B cell (primary cell): ENCODE measurements around the gene C14orf180. TPM values are rescaled to one million over a fixed set of nuclear protein-coding genes. Genes with fewer than 3 reads are reported as not detected.

Experiments used
- ATAC-seq: fragments of 200-7000 bp; cut with Tn5 transposase; one replicate; pipeline ENCODE4 v1.10.0; 2021; ENCODE audit warnings: low read depth, mild to moderate bottlenecking, moderate number of reproducible peaks, moderate library complexity
- CTCF ChIA-PET: fragments of 350-600 bp; sonication (Branson Sonifier 250); formaldehyde crosslinking; loops from one replicate; lab custom pipeline; 2021; ENCODE audit warnings: antibody characterized with exemption, inconsistent platforms; lab: Charles Lee
- POLR2A ChIA-PET: fragments of 350-600 bp; sonication (Branson Sonifier 250); formaldehyde crosslinking; loops from one replicate; lab custom pipeline; 2021; ENCODE audit warnings: antibody characterized with exemption; lab: Charles Lee
- DNase-seq: peaks from one replicate; pipeline ENCODE4 v3.0.0; 2013
- H2AFZ ChIP-seq: 2 replicates; pipeline ENCODE4 v1.6.1; 2012; ENCODE audit warnings: mild to moderate bottlenecking, low read depth, low read length; ENCODE audit not compliant: insufficient read depth, poor library complexity, severe bottlenecking
- H3K27ac ChIP-seq, 2 donors: 1 replicate in 1 of 2; 2 replicates in 1 of 2; pipeline ENCODE4 v1.5.1; 2012 to 2013; ENCODE audit warnings: low read length in 2 of 2, mild to moderate bottlenecking in 2 of 2, moderate library complexity in 1 of 2
- H3K27me3 ChIP-seq, 4 experiments: fragments of 200-600 bp in 1 of 4; sonication (generic) in 1 of 4; replicated peaks in 1 of 4; 1 replicate in 2 of 4; 2 replicates in 2 of 4; pipeline versions ENCODE4 v1.6.1 to v1.7.0; 2013 to 2016; ENCODE audit warnings: low read length in 3 of 4, mild to moderate bottlenecking in 2 of 4, mixed read lengths in 1 of 4, moderate library complexity in 1 of 4; ENCODE audit not compliant: insufficient read depth in 4 of 4, control insufficient read depth in 3 of 4; ENCODE audit errors: control extremely low read depth in 1 of 4
- H3K36me3 ChIP-seq, 2 experiments: replicated peaks in 1 of 2; 1 replicate in 1 of 2; 2 replicates in 1 of 2; pipeline versions ENCODE4 v1.6.1 to v1.7.1; 2013; ENCODE audit warnings: low read length in 1 of 2; ENCODE audit not compliant: insufficient read depth in 2 of 2, control insufficient read depth in 1 of 2; ENCODE audit errors: control extremely low read depth in 1 of 2, extremely low read depth in 1 of 2
- H3K4me1 ChIP-seq, 2 donors: fragments of 200-600 bp in 1 of 2; sonication (generic) in 1 of 2; 1 replicate in 1 of 2; 2 replicates in 1 of 2; pipeline versions ENCODE4 v1.5.1 to v1.6.1; 2013 to 2017; ENCODE audit warnings: low read length in 2 of 2; ENCODE audit not compliant: control insufficient read depth in 2 of 2, insufficient read depth in 2 of 2
- H3K4me2 ChIP-seq: replicated peaks from 2 replicates; pipeline ENCODE3; 2012; ENCODE audit warnings: mild to moderate bottlenecking, low read depth, low read length; ENCODE audit not compliant: poor library complexity, severe bottlenecking
- H3K4me3 ChIP-seq, 5 experiments: fragments of 200-600 bp in 1 of 5; sonication (generic) in 1 of 5; 1 replicate in 3 of 5; 2 replicates in 2 of 5; pipeline versions ENCODE4 v1.5.1 to v1.7.0; 2011 to 2016; ENCODE audit warnings: low read length in 4 of 5, mild to moderate bottlenecking in 4 of 5, low read depth in 2 of 5, control low read depth in 1 of 5, moderate library complexity in 1 of 5; ENCODE audit not compliant: insufficient read depth in 1 of 5; ENCODE audit errors: control extremely low read depth in 1 of 5, extremely low read depth in 1 of 5
- H3K79me2 ChIP-seq: fragments of 200-600 bp; sonication (generic); one replicate; pipeline ENCODE4 v1.6.0; 2016; ENCODE audit warnings: low read length; ENCODE audit not compliant: control insufficient read depth, insufficient read depth
- H3K9ac ChIP-seq: fragments of 200-600 bp; sonication (generic); 2 replicates; pipeline ENCODE4 v1.6.1; 2017; ENCODE audit warnings: mild to moderate bottlenecking, low read length, moderate library complexity
- H3K9me3 ChIP-seq, 3 donors: one replicate each; pipeline versions ENCODE4 v1.6.1 to v1.7.1; 2013; ENCODE audit warnings: low read length in 2 of 3; ENCODE audit not compliant: control insufficient read depth in 2 of 3, insufficient read depth in 1 of 3; ENCODE audit errors: control extremely low read depth in 1 of 3
- H4K20me1 ChIP-seq: 2 replicates; pipeline ENCODE4 v1.6.0; 2012; ENCODE audit warnings: mild to moderate bottlenecking, low read length; ENCODE audit not compliant: insufficient read depth, control insufficient read depth, poor library complexity, severe bottlenecking
- H3K27ac Mint-ChIP-seq: one replicate; pipeline ENCODE4 v1.8.0; 2021; ENCODE audit warnings: mixed read lengths
- H3K27me3 Mint-ChIP-seq: one replicate; pipeline ENCODE4 v1.8.0; 2021; ENCODE audit warnings: mixed read lengths
- H3K4me1 Mint-ChIP-seq: one replicate; pipeline ENCODE4 v1.8.0; 2021; ENCODE audit warnings: mixed read lengths
- H3K4me3 Mint-ChIP-seq: one replicate; pipeline ENCODE4 v1.8.0; 2021; ENCODE audit warnings: mixed read lengths
- H3K9me3 Mint-ChIP-seq: one replicate; pipeline ENCODE4 v1.8.0; 2022; ENCODE audit warnings: mixed read lengths; ENCODE audit not compliant: insufficient read depth
- CTCF ChIP-seq: fragments of 200-600 bp; IDR thresholded peaks from one replicate; pipeline ENCODE4 v1.8.0; 2022; ENCODE audit warnings: antibody characterized with exemption, mild to moderate bottlenecking
- EZH2 ChIP-seq: IDR thresholded peaks from 2 replicates; pipeline ENCODE4 v1.6.1; 2012; ENCODE audit warnings: borderline replicate concordance, low read depth, mild to moderate bottlenecking, moderate library complexity, low read length; ENCODE audit not compliant: insufficient read depth, poor library complexity, severe bottlenecking
- WGBS: methylation state at CpG from one replicate; pipeline ENCODE4 v1.1.5; 2013; ENCODE audit warnings: missing lambda C conversion rate; ENCODE audit not compliant: insufficient coverage; 5-methylcytosine and 5-hydroxymethylcytosine counted together
- intact Hi-C: fragments of 100-400 bp; cut with micrococcal nuclease; formaldehyde crosslinking; loops from one replicate; pipeline ENCODE4 v1.10.0; 2022
- polyA plus RNA-seq: library from polyadenylated mRNA; depleted of rRNA; stranded (reverse); fragments of >200 nt; gene quantifications from 2 replicates; pipeline ENCODE4 v1.2.3, GENCODE V29; 2012
- total RNA-seq, 2 donors: library from RNA; stranded (reverse); fragments of 120-200 nt in 1 of 2; gene quantifications; 1 replicate in 1 of 2; 2 replicates in 1 of 2; pipeline versions ENCODE4 v1.2.3 to v1.2.4, GENCODE V29; 2013 to 2022

C14orf180 gene
- total and polyA plus RNA-seq, 2 donors (not counting 1 experiment from before 2014, with no cell fraction given), result not detected

DNA sequence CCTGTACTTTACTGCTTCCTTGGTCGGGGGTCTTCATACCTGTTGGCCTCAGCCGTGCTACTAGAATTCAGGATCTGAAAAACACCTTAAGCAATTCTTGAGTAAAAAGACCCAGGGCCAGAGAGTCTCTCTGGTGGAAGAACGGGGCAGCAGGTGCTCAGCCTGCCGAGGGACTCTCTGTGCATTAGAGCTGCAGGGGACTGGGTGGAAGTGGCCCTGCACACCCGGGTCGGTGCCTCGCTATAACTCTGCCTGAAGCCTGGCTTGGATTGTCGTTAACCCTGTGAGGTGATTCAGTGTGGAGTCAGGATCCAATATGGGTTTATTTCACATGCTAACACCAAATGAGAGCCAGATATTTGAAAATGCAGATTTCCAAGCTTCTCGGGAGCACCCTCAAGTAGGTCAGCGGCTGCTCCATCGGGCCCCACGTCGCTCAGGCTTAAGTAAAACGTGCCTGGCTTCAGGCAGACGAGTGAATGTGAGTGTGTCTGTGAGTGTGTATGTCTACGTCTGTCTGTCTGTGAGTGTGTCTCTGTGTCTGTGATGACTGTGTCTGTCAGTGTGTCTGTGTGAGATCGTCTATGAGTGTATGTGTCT, 35.1 kb upstream of the C14orf180 start:
- H3K36me3 ChIP-seq, result no peaks in the 10 kb centered on the region
- POLR2A ChIA-PET, result no interaction called here
- no peaks in the 10 kb centered on the region for H3K9me3 ChIP-seq
- H3K4me3 ChIP-seq, result no peak overlapping the region
- Mint-ChIP-seq H3K9me3 (no peaks in the 10 kb centered on the region), H3K4me3 (no peak overlapping the region), H3K27ac (no peak overlapping the region), H3K4me1 (no peaks in the 10 kb centered on the region), H3K27me3 (peaks cover 25% of the 10 kb centered on the region)
- TF ChIP-seq CTCF (no peak), EZH2 (no peak)
- no peak overlapping the region for H3K4me2 ChIP-seq
- no peak overlapping the region for H2AFZ ChIP-seq
- H4K20me1 ChIP-seq, result no peaks in the 10 kb centered on the region
- WGBS, result 75% methylated on average over 16 of the region's 17 CpGs
- no peaks in the 10 kb centered on the region for H3K4me1 ChIP-seq
- H3K9ac ChIP-seq, result no peak overlapping the region
- intact Hi-C loops, result no loop called here
- DNase-seq (no peak), ATAC-seq (no peak)
- CTCF ChIA-PET, result no interaction called here
- H3K79me2 ChIP-seq, result no peaks in the 10 kb centered on the region
- H3K27me3 ChIP-seq, result peaks cover 0 to 7% (median 2%) of the 10 kb centered on the region in 4 experiments
- no peak overlapping the region for H3K27ac ChIP-seq

GRCh38 chr14:104545151-104545941, 34.2 kb upstream of the C14orf180 start:
- H3K27me3 ChIP-seq, result peaks cover 0 to 7% (median 2%) of the 10 kb centered on the region in 4 experiments
- intact Hi-C loops, result no loop called here
- peaks cover 27% of the 10 kb centered on the region for H3K27me3 Mint-ChIP-seq

More at GRCh38 chr14:104545151-104545941, 34.2 kb upstream of the C14orf180 start:
- ChIA-PET POLR2A (no interaction called here), CTCF (no interaction called here)
- no peaks in the 10 kb centered on the region for H3K4me1 ChIP-seq
- TF ChIP-seq CTCF (no peak), EZH2 (no peak)
- H3K4me3 Mint-ChIP-seq, result no peak overlapping the region
- no peaks in the 10 kb centered on the region for H3K36me3 ChIP-seq
- H3K4me1 Mint-ChIP-seq, result no peaks in the 10 kb centered on the region
- 60% methylated on average over 32 of the region's 32 CpGs for WGBS
- peaks cover 0 to 6% (median 0%) of the 10 kb centered on the region in 3 donors for H3K9me3 ChIP-seq
- H3K9ac ChIP-seq, result no peak overlapping the region
- H2AFZ ChIP-seq, result no peak overlapping the region
- no peak overlapping the region for H3K27ac Mint-ChIP-seq
- H3K4me3 ChIP-seq, result no peak overlapping the region
- H3K27ac ChIP-seq, result no peak overlapping the region
- DNase-seq, result no peak
- no peak overlapping the region for H3K4me2 ChIP-seq
- H4K20me1 ChIP-seq, result no peaks in the 10 kb centered on the region
- ATAC-seq, result no peak
- H3K9me3 Mint-ChIP-seq, result peaks cover 2% of the 10 kb centered on the region
- H3K79me2 ChIP-seq, result no peaks in the 10 kb centered on the region
